Loucy (cell line): ENCODE results near the gene RDH14.

Source experiments
- H2AFZ ChIP-seq: fragments of 200-600 bp; sonication (generic); 2 replicates; pipeline ENCODE4 v1.6.0; 2016; ENCODE audit warnings: antibody characterized with exemption, mild to moderate bottlenecking, low read length, moderate library complexity
- H3F3A ChIP-seq: fragments of 200-600 bp; 2 replicates; pipeline ENCODE4 v1.6.0; 2016; ENCODE audit warnings: antibody characterized with exemption, low read depth, mild to moderate bottlenecking
- H3K27me3 ChIP-seq: fragments of 200-600 bp; sonication (generic); 2 replicates; pipeline ENCODE4 v1.6.1; 2014; ENCODE audit warnings: low read length, mild to moderate bottlenecking; ENCODE audit not compliant: insufficient read depth, poor library complexity, severe bottlenecking
- H3K36me3 ChIP-seq: fragments of 200-600 bp; sonication (generic); 2 replicates; pipeline ENCODE4 v1.6.1; 2016; ENCODE audit warnings: low read length; ENCODE audit not compliant: insufficient read depth
- H3K4me1 ChIP-seq: fragments of 200-600 bp; sonication (generic); 2 replicates; pipeline ENCODE4 v1.5.1; 2014; ENCODE audit warnings: low read length, mild to moderate bottlenecking; ENCODE audit not compliant: insufficient read depth, poor library complexity, severe bottlenecking
- H3K4me2 ChIP-seq: fragments of 200-600 bp; sonication (generic); 2 replicates; pipeline ENCODE4 v1.6.0; 2014; ENCODE audit warnings: antibody characterized with exemption, low read length, low read depth, mild to moderate bottlenecking; ENCODE audit not compliant: poor library complexity, severe bottlenecking
- H3K4me3 ChIP-seq: fragments of 200-600 bp; sonication (generic); 2 replicates; pipeline ENCODE4 v1.5.1; 2014; ENCODE audit warnings: low read length, mild to moderate bottlenecking, mixed read lengths; ENCODE audit not compliant: poor library complexity, severe bottlenecking
- H3K79me2 ChIP-seq: fragments of 200-600 bp; sonication (generic); 2 replicates; pipeline ENCODE4 v1.6.1; 2014; ENCODE audit warnings: low read length; ENCODE audit not compliant: insufficient read depth
- H3K9ac ChIP-seq: fragments of 200-600 bp; sonication (generic); 2 replicates; pipeline ENCODE4 v1.6.0; 2014; ENCODE audit warnings: mild to moderate bottlenecking, low read depth, low read length, moderate library complexity; ENCODE audit not compliant: poor library complexity, severe bottlenecking
- H3K9me2 ChIP-seq: fragments of 200-600 bp; sonication (generic); replicated peaks from 2 replicates; pipeline ENCODE4 v1.6.1; 2016; ENCODE audit warnings: low read depth, low read length, mixed read lengths
- H3K9me3 ChIP-seq: fragments of 200-600 bp; sonication (generic); 2 replicates; pipeline ENCODE4 v1.6.1; 2014; ENCODE audit warnings: mild to moderate bottlenecking, antibody characterized with exemption, low read length, low read depth; ENCODE audit not compliant: insufficient read depth
- H4K20me1 ChIP-seq: fragments of 200-600 bp; sonication (generic); 2 replicates; pipeline ENCODE4 v1.6.0; 2014; ENCODE audit warnings: antibody characterized with exemption, low read length, mild to moderate bottlenecking; ENCODE audit not compliant: insufficient read depth, poor library complexity, severe bottlenecking
- CTCF ChIP-seq: fragments of 200-600 bp; sonication (generic); conservative IDR thresholded peaks from 2 replicates; pipeline ENCODE4 v1.5.1; 2014; ENCODE audit warnings: mild to moderate bottlenecking, antibody characterized with exemption, low read length
- EZH2phosphoT487 ChIP-seq: fragments of 200-600 bp; IDR thresholded peaks from 2 replicates; pipeline ENCODE4 v1.6.1; 2018; ENCODE audit warnings: antibody characterized with exemption, mild to moderate bottlenecking, moderate library complexity, borderline replicate concordance

The RDH14 gene

GRCh38 chr2:18526429-18526828 is 34.0 kb downstream of the RDH14 start:
- no peaks in the 10 kb centered on the region for H3K9me3 ChIP-seq
- H3K79me2 ChIP-seq, result no peaks in the 10 kb centered on the region
- H3K4me2 ChIP-seq, result no peak overlapping the region
- H3K36me3 ChIP-seq, result no peaks in the 10 kb centered on the region
- TF ChIP-seq CTCF (no peak), EZH2phosphoT487 (no peak)
- H4K20me1 ChIP-seq, result no peaks in the 10 kb centered on the region
- H3K4me3 ChIP-seq, result no peak overlapping the region
- H3F3A ChIP-seq, result no peaks in the 10 kb centered on the region
- no peak overlapping the region for H3K9ac ChIP-seq
- H3K27me3 ChIP-seq, result no peaks in the 10 kb centered on the region
- H3K4me1 ChIP-seq, result no peaks in the 10 kb centered on the region
- no peaks in the 10 kb centered on the region for H3K9me2 ChIP-seq
- no peak overlapping the region for H2AFZ ChIP-seq

DNA sequence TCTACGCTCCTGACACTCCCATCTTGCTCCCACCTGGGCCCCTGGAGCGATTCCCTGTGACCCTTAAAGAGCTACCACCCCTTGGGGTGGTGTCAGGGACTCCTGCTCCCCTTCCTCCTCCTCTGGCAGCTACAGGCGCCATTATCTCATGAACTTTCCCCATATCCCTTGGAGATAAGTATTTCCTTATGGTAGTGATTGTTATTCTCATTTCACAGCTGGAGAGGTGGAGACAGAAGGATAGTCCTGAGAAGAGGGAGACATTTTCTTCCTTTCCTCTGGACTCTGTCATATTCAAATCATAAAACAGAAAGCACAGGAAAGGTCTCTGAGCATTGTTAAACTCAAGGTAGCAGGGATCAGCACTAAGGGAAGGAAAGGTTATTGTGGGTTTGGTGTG is 34.6 kb downstream of the RDH14 start:
- Histone ChIP-seq H3K27me3 (no peaks in the 10 kb centered on the region), H3F3A (no peaks in the 10 kb centered on the region), H3K9me2 (no peaks in the 10 kb centered on the region), H2AFZ (no peak overlapping the region), H3K4me2 (no peak overlapping the region), H3K4me3 (no peak overlapping the region), H3K4me1 (no peaks in the 10 kb centered on the region), H3K9ac (no peak overlapping the region), H4K20me1 (no peaks in the 10 kb centered on the region), H3K36me3 (no peaks in the 10 kb centered on the region), H3K79me2 (no peaks in the 10 kb centered on the region), H3K9me3 (no peaks in the 10 kb centered on the region)
- TF ChIP-seq EZH2phosphoT487 (no peak), CTCF (no peak)

DNA sequence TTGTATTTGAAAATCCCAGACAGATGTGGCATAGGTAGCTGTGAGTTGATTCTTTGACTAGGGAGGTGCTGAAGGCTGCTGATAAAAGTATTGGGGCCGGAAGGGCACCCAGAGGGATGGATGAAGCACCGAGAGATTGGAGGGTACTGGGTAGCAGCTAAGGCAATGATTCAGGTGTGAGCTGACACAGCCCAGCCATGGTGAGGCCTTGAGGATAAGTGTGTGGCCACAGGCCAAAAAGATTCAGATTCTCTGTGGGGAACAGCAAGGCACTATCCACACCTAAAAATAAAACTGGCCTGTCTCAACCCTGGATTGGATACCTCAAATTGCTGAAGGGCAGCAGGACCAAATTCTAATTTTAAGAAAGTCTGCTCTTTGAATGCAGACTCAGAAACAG is 35.2 kb downstream of the RDH14 start:
- TF ChIP-seq EZH2phosphoT487, result no peak
- TF ChIP-seq CTCF, result no peak
- H3K79me2 ChIP-seq, result no peaks in the 10 kb centered on the region
- no peaks in the 10 kb centered on the region for H3K9me2 ChIP-seq
- H3K27me3 ChIP-seq, result no peaks in the 10 kb centered on the region
- H3K4me1 ChIP-seq, result no peaks in the 10 kb centered on the region
- no peaks in the 10 kb centered on the region for H4K20me1 ChIP-seq
- H3K9ac ChIP-seq, result no peak overlapping the region
- no peak overlapping the region for H2AFZ ChIP-seq
- no peak overlapping the region for H3K4me2 ChIP-seq
- H3K9me3 ChIP-seq, result no peaks in the 10 kb centered on the region
- H3K4me3 ChIP-seq, result no peak overlapping the region
- H3K36me3 ChIP-seq, result no peaks in the 10 kb centered on the region
- H3F3A ChIP-seq, result no peaks in the 10 kb centered on the region
